ENCODE results near the gene CNTFR. TPM values are rescaled to one million over a fixed set of nuclear protein-coding genes. Genes with fewer than 3 reads are reported as not detected.

CNTFR gene
- total and polyA plus RNA-seq, 2 of the 8 experiments (the other 6 are each of a cell fraction or from before 2014, with no cell fraction given) = 1.2 to 4.2 TPM

DNA sequence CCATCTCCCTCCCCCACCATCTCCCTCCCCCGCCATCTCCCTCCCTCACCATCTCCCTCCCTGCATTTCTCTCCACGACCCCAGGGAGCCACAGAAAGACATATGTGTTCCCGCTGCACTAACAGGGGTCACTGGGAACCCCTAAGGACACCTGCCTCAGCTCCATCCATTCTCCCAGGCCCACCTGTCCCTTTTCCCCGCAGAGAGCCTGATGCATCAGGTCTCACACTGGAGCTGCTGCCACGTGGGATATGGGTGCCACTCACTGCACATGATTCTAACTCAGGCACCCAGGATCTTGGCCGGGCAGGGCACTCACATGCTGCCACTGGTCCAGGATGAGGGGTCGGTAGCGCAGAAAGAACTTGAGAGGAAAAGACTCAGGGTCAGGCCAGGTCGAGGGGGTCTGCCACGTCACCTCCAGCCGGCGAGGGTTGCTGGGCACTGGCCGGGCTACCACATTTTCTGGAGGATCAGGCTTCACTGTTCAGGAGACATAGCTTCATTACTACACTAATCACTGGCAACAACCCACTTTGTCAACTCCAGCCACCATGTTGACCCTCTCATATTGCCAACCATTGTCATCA is 33.5 kb downstream of the CNTFR start (continued):
- TF ChIP-seq, protein P1, sequence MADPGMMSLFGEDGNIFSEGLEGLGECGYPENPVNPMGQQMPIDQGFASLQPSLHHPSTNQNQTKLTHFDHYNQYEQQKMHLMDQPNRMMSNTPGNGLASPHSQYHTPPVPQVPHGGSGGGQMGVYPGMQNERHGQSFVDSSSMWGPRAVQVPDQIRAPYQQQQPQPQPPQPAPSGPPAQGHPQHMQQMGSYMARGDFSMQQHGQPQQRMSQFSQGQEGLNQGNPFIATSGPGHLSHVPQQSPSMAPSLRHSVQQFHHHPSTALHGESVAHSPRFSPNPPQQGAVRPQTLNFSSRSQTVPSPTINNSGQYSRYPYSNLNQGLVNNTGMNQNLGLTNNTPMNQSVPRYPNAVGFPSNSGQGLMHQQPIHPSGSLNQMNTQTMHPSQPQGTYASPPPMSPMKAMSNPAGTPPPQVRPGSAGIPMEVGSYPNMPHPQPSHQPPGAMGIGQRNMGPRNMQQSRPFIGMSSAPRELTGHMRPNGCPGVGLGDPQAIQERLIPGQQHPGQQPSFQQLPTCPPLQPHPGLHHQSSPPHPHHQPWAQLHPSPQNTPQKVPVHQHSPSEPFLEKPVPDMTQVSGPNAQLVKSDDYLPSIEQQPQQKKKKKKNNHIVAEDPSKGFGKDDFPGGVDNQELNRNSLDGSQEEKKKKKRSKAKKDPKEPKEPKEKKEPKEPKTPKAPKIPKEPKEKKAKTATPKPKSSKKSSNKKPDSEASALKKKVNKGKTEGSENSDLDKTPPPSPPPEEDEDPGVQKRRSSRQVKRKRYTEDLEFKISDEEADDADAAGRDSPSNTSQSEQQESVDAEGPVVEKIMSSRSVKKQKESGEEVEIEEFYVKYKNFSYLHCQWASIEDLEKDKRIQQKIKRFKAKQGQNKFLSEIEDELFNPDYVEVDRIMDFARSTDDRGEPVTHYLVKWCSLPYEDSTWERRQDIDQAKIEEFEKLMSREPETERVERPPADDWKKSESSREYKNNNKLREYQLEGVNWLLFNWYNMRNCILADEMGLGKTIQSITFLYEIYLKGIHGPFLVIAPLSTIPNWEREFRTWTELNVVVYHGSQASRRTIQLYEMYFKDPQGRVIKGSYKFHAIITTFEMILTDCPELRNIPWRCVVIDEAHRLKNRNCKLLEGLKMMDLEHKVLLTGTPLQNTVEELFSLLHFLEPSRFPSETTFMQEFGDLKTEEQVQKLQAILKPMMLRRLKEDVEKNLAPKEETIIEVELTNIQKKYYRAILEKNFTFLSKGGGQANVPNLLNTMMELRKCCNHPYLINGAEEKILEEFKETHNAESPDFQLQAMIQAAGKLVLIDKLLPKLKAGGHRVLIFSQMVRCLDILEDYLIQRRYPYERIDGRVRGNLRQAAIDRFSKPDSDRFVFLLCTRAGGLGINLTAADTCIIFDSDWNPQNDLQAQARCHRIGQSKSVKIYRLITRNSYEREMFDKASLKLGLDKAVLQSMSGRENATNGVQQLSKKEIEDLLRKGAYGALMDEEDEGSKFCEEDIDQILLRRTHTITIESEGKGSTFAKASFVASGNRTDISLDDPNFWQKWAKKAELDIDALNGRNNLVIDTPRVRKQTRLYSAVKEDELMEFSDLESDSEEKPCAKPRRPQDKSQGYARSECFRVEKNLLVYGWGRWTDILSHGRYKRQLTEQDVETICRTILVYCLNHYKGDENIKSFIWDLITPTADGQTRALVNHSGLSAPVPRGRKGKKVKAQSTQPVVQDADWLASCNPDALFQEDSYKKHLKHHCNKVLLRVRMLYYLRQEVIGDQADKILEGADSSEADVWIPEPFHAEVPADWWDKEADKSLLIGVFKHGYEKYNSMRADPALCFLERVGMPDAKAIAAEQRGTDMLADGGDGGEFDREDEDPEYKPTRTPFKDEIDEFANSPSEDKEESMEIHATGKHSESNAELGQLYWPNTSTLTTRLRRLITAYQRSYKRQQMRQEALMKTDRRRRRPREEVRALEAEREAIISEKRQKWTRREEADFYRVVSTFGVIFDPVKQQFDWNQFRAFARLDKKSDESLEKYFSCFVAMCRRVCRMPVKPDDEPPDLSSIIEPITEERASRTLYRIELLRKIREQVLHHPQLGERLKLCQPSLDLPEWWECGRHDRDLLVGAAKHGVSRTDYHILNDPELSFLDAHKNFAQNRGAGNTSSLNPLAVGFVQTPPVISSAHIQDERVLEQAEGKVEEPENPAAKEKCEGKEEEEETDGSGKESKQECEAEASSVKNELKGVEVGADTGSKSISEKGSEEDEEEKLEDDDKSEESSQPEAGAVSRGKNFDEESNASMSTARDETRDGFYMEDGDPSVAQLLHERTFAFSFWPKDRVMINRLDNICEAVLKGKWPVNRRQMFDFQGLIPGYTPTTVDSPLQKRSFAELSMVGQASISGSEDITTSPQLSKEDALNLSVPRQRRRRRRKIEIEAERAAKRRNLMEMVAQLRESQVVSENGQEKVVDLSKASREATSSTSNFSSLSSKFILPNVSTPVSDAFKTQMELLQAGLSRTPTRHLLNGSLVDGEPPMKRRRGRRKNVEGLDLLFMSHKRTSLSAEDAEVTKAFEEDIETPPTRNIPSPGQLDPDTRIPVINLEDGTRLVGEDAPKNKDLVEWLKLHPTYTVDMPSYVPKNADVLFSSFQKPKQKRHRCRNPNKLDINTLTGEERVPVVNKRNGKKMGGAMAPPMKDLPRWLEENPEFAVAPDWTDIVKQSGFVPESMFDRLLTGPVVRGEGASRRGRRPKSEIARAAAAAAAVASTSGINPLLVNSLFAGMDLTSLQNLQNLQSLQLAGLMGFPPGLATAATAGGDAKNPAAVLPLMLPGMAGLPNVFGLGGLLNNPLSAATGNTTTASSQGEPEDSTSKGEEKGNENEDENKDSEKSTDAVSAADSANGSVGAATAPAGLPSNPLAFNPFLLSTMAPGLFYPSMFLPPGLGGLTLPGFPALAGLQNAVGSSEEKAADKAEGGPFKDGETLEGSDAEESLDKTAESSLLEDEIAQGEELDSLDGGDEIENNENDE (IDR thresholded peaks at IDR 0.05; ENCODE audit: insufficient replicate concordance, low read length) = no peak
- TF ChIP-seq BACH1 (IDR thresholded peaks at IDR 0.05; ENCODE audit: low read length) (no peak), ASH2L (IDR thresholded peaks at IDR 0.05; ENCODE audit: low read length) (no peak)

All from H1 (cell line).